Endothelial cell (in vitro differentiated cells): ENCODE data around the gene OR2B2. TPM values are rescaled to one million over a fixed set of nuclear protein-coding genes. Genes with fewer than 3 reads are reported as not detected.
"Not testable (repeated sequence)": the region's sequence is repeated elsewhere in the genome, so short reads cannot be mapped to it uniquely, and the experiment has no call there.

Experiments
- DNase-seq: peaks from one replicate; pipeline ENCODE4 v3.0.0; 2021; ENCODE audit warnings: low spot score
- H3K27ac Mint-ChIP-seq: one replicate; pipeline ENCODE4 v1.8.0; 2021; ENCODE audit warnings: mixed read lengths, inconsistent platforms; ENCODE audit not compliant: unreplicated experiment
- H3K27me3 Mint-ChIP-seq: one replicate; pipeline ENCODE4 v1.8.0; 2021; ENCODE audit warnings: mild to moderate bottlenecking, moderate library complexity, mixed read lengths, inconsistent platforms; ENCODE audit not compliant: unreplicated experiment
- H3K36me3 Mint-ChIP-seq: one replicate; pipeline ENCODE4 v1.8.0; 2021; ENCODE audit warnings: mild to moderate bottlenecking, low read depth, mixed read lengths, inconsistent platforms; ENCODE audit not compliant: unreplicated experiment
- H3K4me1 Mint-ChIP-seq: one replicate; pipeline ENCODE4 v1.8.0; 2021; ENCODE audit warnings: mild to moderate bottlenecking, mixed read lengths, inconsistent platforms; ENCODE audit not compliant: unreplicated experiment
- H3K4me3 Mint-ChIP-seq: one replicate; pipeline ENCODE4 v1.8.0; 2021; ENCODE audit warnings: mild to moderate bottlenecking, mixed read lengths, inconsistent platforms; ENCODE audit not compliant: unreplicated experiment
- H3K9me3 Mint-ChIP-seq: one replicate; pipeline ENCODE4 v1.8.0; 2021; ENCODE audit warnings: mixed read lengths, inconsistent platforms; ENCODE audit not compliant: unreplicated experiment
- CTCF ChIP-seq: fragments of 200-600 bp; sonication (generic); IDR thresholded peaks from one replicate; pipeline ENCODE4 v1.5.0; 2021; ENCODE audit warnings: antibody characterized with exemption; ENCODE audit not compliant: unreplicated experiment
- total RNA-seq: library from RNA; stranded (reverse); fragmentation: NEBNext Ultra II Directional; extraction: Animal tissue kit (Norgen Biotek cat#: 25700); gene quantifications from one replicate; pipeline ENCODE4 v1.2.1, GENCODE V29; 2021; ENCODE audit not compliant: unreplicated experiment

OR2B2 gene
- total RNA-seq, 1 donor from 2014 or later, result not detected

GRCh38 chr6:27908017-27908416 lies 4.2 kb downstream of the OR2B2 start:
- no peak overlapping the region for H3K27ac Mint-ChIP-seq

DNA sequence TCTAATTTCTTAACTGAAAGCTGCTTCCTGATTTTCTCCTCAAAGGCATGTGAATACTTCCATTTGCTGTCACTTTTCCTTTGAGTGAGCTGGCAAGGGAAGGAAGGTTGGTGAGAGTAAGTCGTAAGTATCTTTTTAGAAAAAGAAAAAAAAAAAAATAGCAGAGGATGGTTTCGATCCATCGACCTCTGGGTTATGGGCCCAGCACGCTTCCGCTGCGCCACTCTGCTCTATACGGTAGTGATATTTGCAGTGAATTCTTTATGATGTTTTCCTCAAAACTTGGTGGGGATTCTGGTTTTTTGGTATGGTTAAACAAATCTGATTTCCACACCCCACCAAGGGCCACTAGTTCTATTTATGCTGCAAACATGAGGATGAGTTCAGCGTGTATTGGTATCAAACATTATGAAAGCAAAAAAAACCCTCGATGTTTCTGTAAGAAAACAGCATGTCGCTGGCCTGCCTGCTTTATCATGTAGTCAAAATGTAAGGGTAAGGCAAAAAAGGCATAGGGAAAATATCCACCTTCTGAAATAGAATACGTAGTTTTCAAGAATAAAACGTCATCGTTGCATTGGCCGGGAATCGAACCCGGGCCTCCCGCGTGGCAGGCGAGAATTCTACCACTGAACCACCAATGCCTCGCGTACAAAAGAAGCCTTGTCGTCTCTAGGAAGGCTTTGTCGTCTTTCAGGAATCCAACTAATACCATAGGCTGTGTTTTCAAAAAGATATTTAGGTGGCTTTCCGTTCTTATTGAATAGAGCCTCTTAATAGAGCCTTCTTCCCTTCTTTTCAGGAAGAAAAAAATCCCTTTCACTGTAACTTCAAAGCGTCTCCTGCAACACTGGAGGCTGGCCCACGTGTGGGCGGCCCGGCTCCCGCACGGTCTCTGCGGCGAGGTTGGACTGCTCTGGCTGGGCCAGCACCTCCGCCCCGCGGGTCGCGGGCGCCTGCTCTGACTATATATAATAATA lies 9.6 kb downstream of the OR2B2 start:
- Mint-ChIP-seq H3K27ac (peak overlapping the region; percentile 91), H3K36me3 (peaks cover 3% of the 10 kb centered on the region), H3K4me1 (peaks cover 2% of the 10 kb centered on the region), H3K4me3 (peak overlapping the region; percentile 91), H3K9me3 (no peaks in the 10 kb centered on the region), H3K27me3 (peaks cover 12% of the 10 kb centered on the region)
- DNase-seq, result peak; percentile 86
- no peak for TF ChIP-seq CTCF

More at GRCh38 chr6:27908017-27908416, 4.2 kb downstream of the OR2B2 start:
- no peaks in the 10 kb centered on the region for H3K36me3 Mint-ChIP-seq
- no peaks in the 10 kb centered on the region for H3K4me1 Mint-ChIP-seq
- no peak overlapping the region for H3K4me3 Mint-ChIP-seq
- no peaks in the 10 kb centered on the region for H3K9me3 Mint-ChIP-seq
- peaks cover 1% of the 10 kb centered on the region for H3K27me3 Mint-ChIP-seq
- TF ChIP-seq CTCF, result no peak
- no peak for DNase-seq

GRCh38 chr6:27901801-27902200 lies 10.4 kb downstream of the OR2B2 start:
- Mint-ChIP-seq H3K4me1 (peaks cover 2% of the 10 kb centered on the region), H3K27me3 (peaks cover 11% of the 10 kb centered on the region), H3K36me3 (peaks cover 3% of the 10 kb centered on the region), H3K9me3 (no peaks in the 10 kb centered on the region), H3K27ac (peak overlapping the region; percentile 91), H3K4me3 (peak overlapping the region; percentile 91)
- no peak for TF ChIP-seq CTCF
- DNase-seq, result no peak

DNA sequence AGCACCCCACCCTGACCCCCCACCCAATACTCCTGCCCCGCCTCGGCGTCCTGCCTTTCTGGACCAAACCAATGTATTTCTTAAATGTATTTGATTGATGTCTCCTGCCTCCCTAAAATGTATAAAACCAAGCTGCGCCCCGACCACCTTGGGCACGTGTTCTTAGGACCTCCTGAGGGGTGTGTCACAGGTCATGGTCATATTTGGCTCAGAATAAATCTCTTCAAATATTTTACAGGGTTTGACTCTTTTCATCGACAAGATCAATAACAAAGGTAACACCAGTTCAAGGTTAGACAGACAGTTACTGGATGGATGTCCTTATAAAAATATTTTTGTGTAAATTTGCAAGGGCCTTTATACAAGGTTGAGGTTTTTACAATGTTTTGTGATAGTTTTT lies 12.0 kb downstream of the OR2B2 start:
- not testable (repeated sequence) for H3K9me3 Mint-ChIP-seq, DNase-seq, H3K4me3 Mint-ChIP-seq, H3K27ac Mint-ChIP-seq, H3K4me1 Mint-ChIP-seq, H3K36me3 Mint-ChIP-seq
- peaks cover 11% of the 10 kb centered on the region for H3K27me3 Mint-ChIP-seq

DNA sequence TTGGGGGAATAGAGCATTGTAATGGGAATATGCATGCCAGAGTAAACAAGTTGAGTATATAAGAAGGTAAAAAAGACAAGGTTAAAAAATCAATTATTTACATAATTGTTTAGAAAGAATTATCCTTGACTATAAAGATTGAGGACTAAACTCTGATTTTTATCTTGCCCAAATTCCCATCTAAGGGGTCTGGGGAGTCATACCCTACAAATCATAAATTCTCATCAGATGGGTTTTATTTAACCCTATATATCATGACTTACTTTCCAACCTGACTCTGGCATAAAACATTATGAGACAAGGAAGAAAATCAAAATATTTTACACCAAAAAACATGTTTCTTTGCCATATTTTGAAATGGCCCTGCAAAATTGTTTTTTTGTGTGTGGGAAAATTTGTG lies 12.7 kb downstream of the OR2B2 start:
- TF ChIP-seq CTCF, result no peak
- Mint-ChIP-seq H3K27ac (no peak overlapping the region), H3K4me3 (no peak overlapping the region), H3K9me3 (no peaks in the 10 kb centered on the region), H3K4me1 (peaks cover 2% of the 10 kb centered on the region), H3K27me3 (peaks cover 11% of the 10 kb centered on the region), H3K36me3 (peaks cover 3% of the 10 kb centered on the region)
- no peak for DNase-seq
